Activated CD4-positive, alpha-beta T cell treated with anti-CD3 and anti-CD28 coated beads, Interleukin-2, amount 10 ng/mL, durations not matched to agents 7 days and 5 days (primary cell): Measurements from ENCODE around the gene ABHD1. TPM values are rescaled to one million over a fixed set of nuclear protein-coding genes. Genes with fewer than 3 reads are reported as not detected.
A peak's percentile ranks its signal among the peaks of the same experiment; 100 is the strongest.

Source experiments
- CTCF ChIA-PET: fragments of 350-600 bp; sonication (Branson Sonifier 250); formaldehyde crosslinking; loops from one replicate; lab custom pipeline; 2021; ENCODE audit warnings: antibody characterized with exemption; lab: Charles Lee
- POLR2A ChIA-PET: fragments of 350-600 bp; sonication (Branson Sonifier 250); formaldehyde crosslinking; loops from one replicate; lab custom pipeline; 2021; ENCODE audit warnings: antibody characterized with exemption; lab: Charles Lee
- DNase-seq: peaks from one replicate; pipeline ENCODE4 v3.0.0-alpha.2; 2020
- H3K27ac Mint-ChIP-seq: one replicate; pipeline ENCODE4 v1.8.0; 2021; ENCODE audit warnings: mild to moderate bottlenecking, moderate library complexity, mixed read lengths
- H3K27me3 Mint-ChIP-seq: one replicate; pipeline ENCODE4 v1.8.0; 2021; ENCODE audit warnings: mixed read lengths
- H3K36me3 Mint-ChIP-seq: one replicate; pipeline ENCODE4 v1.8.0; 2021; ENCODE audit warnings: low read depth, mixed read lengths
- H3K4me1 Mint-ChIP-seq: one replicate; pipeline ENCODE4 v1.8.0; 2021; ENCODE audit warnings: mixed read lengths
- H3K4me3 Mint-ChIP-seq: one replicate; pipeline ENCODE4 v1.8.0; 2021; ENCODE audit warnings: mild to moderate bottlenecking, moderate library complexity, mixed read lengths
- H3K9me3 Mint-ChIP-seq: one replicate; pipeline ENCODE4 v1.8.0; 2021; ENCODE audit warnings: mixed read lengths
- total RNA-seq, 2 experiments: library from RNA; stranded (reverse); gene quantifications; one replicate each; pipeline ENCODE4 v1.2.3, GENCODE V29; 2021

The ABHD1 gene
- total RNA-seq, 2 experiments from 2014 or later, result 0.10 to 0.25 TPM

- ChIA-PET CTCF (interaction anchor here (0.9 to 2.2 kb wide), 3 partner anchors 12 to 60 kb away, joined by 3 to 6 read pairs (median 3); partner anchors contain the start of gene PRR30), POLR2A (no interaction called here)
- H3K36me3 Mint-ChIP-seq, result no peaks in the 10 kb centered on the region
- H3K9me3 Mint-ChIP-seq, result no peaks in the 10 kb centered on the region
- no peak for DNase-seq
- no peak overlapping the region for H3K4me3 Mint-ChIP-seq
- H3K27me3 Mint-ChIP-seq, result peaks cover 2% of the 10 kb centered on the region
- no peak overlapping the region for H3K27ac Mint-ChIP-seq
- no peaks in the 10 kb centered on the region for H3K4me1 Mint-ChIP-seq
These were observed 27.1 kb downstream of the ABHD1 start for GRCh38 chr2:27150639-27151230.

- ChIA-PET CTCF (interaction anchor here (0.7 to 2.2 kb wide), 4 partner anchors 9 to 79 kb away, joined by 3 to 6 read pairs (median 4); no protein-coding TSS in a partner anchor), POLR2A (interaction anchor here (0.6 kb wide), 1 partner anchor 129 kb away, joined by 3 read pairs; no protein-coding TSS in a partner anchor)
- Mint-ChIP-seq H3K27me3 (peaks cover 2% of the 10 kb centered on the region), H3K36me3 (no peaks in the 10 kb centered on the region), H3K4me3 (no peak overlapping the region), H3K27ac (no peak overlapping the region), H3K9me3 (no peaks in the 10 kb centered on the region), H3K4me1 (no peaks in the 10 kb centered on the region)
- no peak for DNase-seq
These were observed 28.6 kb downstream of the ABHD1 start for GRCh38 chr2:27152102-27152795.

GRCh38 chr2:27152796-27153464 lies 29.3 kb downstream of the ABHD1 start:
- ChIA-PET CTCF (interaction anchor here (1.6 kb wide), 1 partner anchor 44 kb away, joined by 4 read pairs; no protein-coding TSS in a partner anchor), POLR2A (no interaction called here)
- Mint-ChIP-seq H3K36me3 (no peaks in the 10 kb centered on the region), H3K27me3 (peaks cover 2% of the 10 kb centered on the region), H3K27ac (no peak overlapping the region), H3K4me3 (no peak overlapping the region), H3K9me3 (no peaks in the 10 kb centered on the region), H3K4me1 (no peaks in the 10 kb centered on the region)
- no peak for DNase-seq

- CTCF ChIA-PET, result interaction anchor here (0.8 to 1.1 kb wide), 3 partner anchors 15 to 97 kb away, joined by 3 to 4 read pairs (median 3); no protein-coding TSS in a partner anchor
- POLR2A ChIA-PET, result no interaction called here
- Mint-ChIP-seq H3K4me3 (no peak overlapping the region), H3K9me3 (no peaks in the 10 kb centered on the region), H3K36me3 (no peaks in the 10 kb centered on the region), H3K27ac (no peak overlapping the region), H3K27me3 (peaks cover 2% of the 10 kb centered on the region), H3K4me1 (no peaks in the 10 kb centered on the region)
- no peak for DNase-seq
These were observed 30.9 kb downstream of the ABHD1 start for GRCh38 chr2:27154488-27154887.

- CTCF ChIA-PET, result interaction anchor here (0.8 to 0.9 kb wide), 2 partner anchors 15 to 96 kb away, joined by 3 read pairs; no protein-coding TSS in a partner anchor
- H3K4me3 Mint-ChIP-seq, result no peak overlapping the region
- POLR2A ChIA-PET, result no interaction called here
- no peaks in the 10 kb centered on the region for H3K4me1 Mint-ChIP-seq
- no peaks in the 10 kb centered on the region for H3K9me3 Mint-ChIP-seq
- H3K27me3 Mint-ChIP-seq, result peaks cover 2% of the 10 kb centered on the region
- no peaks in the 10 kb centered on the region for H3K36me3 Mint-ChIP-seq
- H3K27ac Mint-ChIP-seq, result no peak overlapping the region
- no peak for DNase-seq
These were observed 31.5 kb downstream of the ABHD1 start for GRCh38 chr2:27155069-27155520.

- H3K27me3 Mint-ChIP-seq, result no peaks in the 10 kb centered on the region
- H3K27ac Mint-ChIP-seq, result peak overlapping the region; percentile 46
- H3K4me1 Mint-ChIP-seq, result no peaks in the 10 kb centered on the region
- H3K4me3 Mint-ChIP-seq, result no peak overlapping the region
- no peak for DNase-seq
- ChIA-PET CTCF (interaction anchor here (1.0 to 2.8 kb wide), 3 partner anchors 10 to 356 kb away, joined by 3 to 11 read pairs (median 5); partner anchors contain the start of gene TCF23), POLR2A (no interaction called here)
- H3K36me3 Mint-ChIP-seq, result no peaks in the 10 kb centered on the region
- H3K9me3 Mint-ChIP-seq, result no peaks in the 10 kb centered on the region
These were observed 34.9 kb downstream of the ABHD1 start for GRCh38 chr2:27158468-27158867.

GRCh38 chr2:27159271-27159670 lies 35.7 kb downstream of the ABHD1 start:
- no peaks in the 10 kb centered on the region for H3K27me3 Mint-ChIP-seq
- H3K4me1 Mint-ChIP-seq, result no peaks in the 10 kb centered on the region
- H3K4me3 Mint-ChIP-seq, result no peak overlapping the region
- H3K36me3 Mint-ChIP-seq, result no peaks in the 10 kb centered on the region
- no peak for DNase-seq
- no peak overlapping the region for H3K27ac Mint-ChIP-seq
- no peaks in the 10 kb centered on the region for H3K9me3 Mint-ChIP-seq
- ChIA-PET CTCF (interaction anchor here (0.8 to 2.8 kb wide), 4 partner anchors 11 to 355 kb away, joined by 3 to 11 read pairs (median 4); partner anchors contain the start of gene TCF23), POLR2A (no interaction called here)

- POLR2A ChIA-PET, result interaction anchor here (0.6 kb wide), 1 partner anchor 142 kb away, joined by 3 read pairs; no protein-coding TSS in a partner anchor
- no peak overlapping the region for H3K4me3 Mint-ChIP-seq
- no peaks in the 10 kb centered on the region for H3K36me3 Mint-ChIP-seq
- no peaks in the 10 kb centered on the region for H3K9me3 Mint-ChIP-seq
- H3K27me3 Mint-ChIP-seq, result no peaks in the 10 kb centered on the region
- no peak for DNase-seq
- no peaks in the 10 kb centered on the region for H3K4me1 Mint-ChIP-seq
- CTCF ChIA-PET, result interaction anchor here (1.4 to 1.5 kb wide), 3 partner anchors 10 to 120 kb away, joined by 3 to 6 read pairs (median 3); no protein-coding TSS in a partner anchor
- no peak overlapping the region for H3K27ac Mint-ChIP-seq
These were observed 36.6 kb downstream of the ABHD1 start for GRCh38 chr2:27160191-27160590.

GRCh38 chr2:27162151-27163121 lies 38.8 kb downstream of the ABHD1 start:
- DNase-seq, result no peak
- Mint-ChIP-seq H3K27me3 (no peaks in the 10 kb centered on the region), H3K9me3 (no peaks in the 10 kb centered on the region), H3K4me1 (peaks cover 5% of the 10 kb centered on the region), H3K36me3 (no peaks in the 10 kb centered on the region), H3K4me3 (no peak overlapping the region), H3K27ac (no peak overlapping the region)
- CTCF ChIA-PET, result no interaction called here
- POLR2A ChIA-PET, result no interaction called here

GRCh38 chr2:27164960-27165763 lies 41.5 kb downstream of the ABHD1 start:
- peaks cover 7% of the 10 kb centered on the region for H3K4me1 Mint-ChIP-seq
- H3K36me3 Mint-ChIP-seq, result no peaks in the 10 kb centered on the region
- no peak for DNase-seq
- CTCF ChIA-PET, result no interaction called here
- H3K9me3 Mint-ChIP-seq, result no peaks in the 10 kb centered on the region
- H3K4me3 Mint-ChIP-seq, result no peak overlapping the region
- no peak overlapping the region for H3K27ac Mint-ChIP-seq
- H3K27me3 Mint-ChIP-seq, result peaks cover 4% of the 10 kb centered on the region
- POLR2A ChIA-PET, result no interaction called here
